ENCODE results near the gene POLR3E.
"Not testable (repeated sequence)": the region's sequence is repeated elsewhere in the genome, so short reads cannot be mapped to it uniquely, and the experiment has no call there.

The POLR3E gene

GRCh38 chr16:22336581-22336980, 39.4 kb downstream of the POLR3E start:
- no peak for DNase-seq (ENCODE audit: low read depth)

- DNase-seq (ENCODE audit: low read depth) = no peak
Measured at GRCh38 chr16:22337045-22337444, 39.8 kb downstream of the POLR3E start.

GRCh38 chr16:22337849-22338635, 40.8 kb downstream of the POLR3E start:
- no peak for DNase-seq (ENCODE audit: low read depth)

- no peak for DNase-seq (ENCODE audit: low read depth)
Measured at GRCh38 chr16:22340945-22341344, 43.7 kb downstream of the POLR3E start.

GRCh38 chr16:22342082-22342481, 44.9 kb downstream of the POLR3E start:
- DNase-seq (ENCODE audit: low read depth) = no peak

GRCh38 chr16:22346483-22346882, 49.3 kb downstream of the POLR3E start:
- no peak for DNase-seq (ENCODE audit: low read depth)

- no peak for DNase-seq (ENCODE audit: low read depth)
Measured at GRCh38 chr16:22347100-22347820, 50.1 kb downstream of the POLR3E start.

GRCh38 chr16:22348291-22348690, 51.1 kb downstream of the POLR3E start:
- DNase-seq (ENCODE audit: low read depth) = no peak

GRCh38 chr16:22351017-22351416, 53.8 kb downstream of the POLR3E start:
- DNase-seq (ENCODE audit: low read depth) = not testable (repeated sequence)

GRCh38 chr16:22352140-22352539, 54.9 kb downstream of the POLR3E start:
- no peak for DNase-seq (ENCODE audit: low read depth)

GRCh38 chr16:22352723-22353122, 55.5 kb downstream of the POLR3E start:
- no peak for DNase-seq (ENCODE audit: low read depth)

GRCh38 chr16:22353191-22353919, 56.1 kb downstream of the POLR3E start:
- no peak for DNase-seq (ENCODE audit: low read depth)

- DNase-seq (ENCODE audit: low read depth) = no peak
Measured at GRCh38 chr16:22353933-22354541, 56.8 kb downstream of the POLR3E start.

GRCh38 chr16:22355487-22355908, 58.3 kb downstream of the POLR3E start:
- no peak for DNase-seq (ENCODE audit: low read depth)

- no peak for DNase-seq (ENCODE audit: low read depth)
Measured at GRCh38 chr16:22356930-22357634, 59.9 kb downstream of the POLR3E start.

GRCh38 chr16:22357635-22357971, 60.4 kb downstream of the POLR3E start:
- DNase-seq (ENCODE audit: low read depth) = no peak

GRCh38 chr16:22358000-22358399, 60.8 kb downstream of the POLR3E start:
- DNase-seq (ENCODE audit: low read depth) = no peak

- DNase-seq (ENCODE audit: low read depth) = no peak
Measured at GRCh38 chr16:22359679-22360078, 62.5 kb downstream of the POLR3E start.

- DNase-seq (ENCODE audit: low read depth) = no peak
Measured at GRCh38 chr16:22360963-22361659, 63.9 kb downstream of the POLR3E start.

- no peak for DNase-seq (ENCODE audit: low read depth)
Measured at GRCh38 chr16:22364241-22364640, 67.0 kb downstream of the POLR3E start.

- DNase-seq (ENCODE audit: low read depth) = no peak
Measured at GRCh38 chr16:22366371-22366770, 69.2 kb downstream of the POLR3E start.
